Ishikawa (cell line): ENCODE measurements around the gene SKAP1.
A peak's percentile ranks its signal among the peaks of the same experiment; 100 is the strongest.

Experiments used
- CEBPB ChIP-seq: IDR thresholded peaks from 2 replicates; pipeline ENCODE4 v1.6.1; 2012
- CREB1 ChIP-seq: IDR thresholded peaks from 2 replicates; pipeline ENCODE4 v1.6.1; 2012; ENCODE audit warnings: low read depth
- EGR1 ChIP-seq: IDR thresholded peaks from 2 replicates; pipeline ENCODE4 v1.6.1; 2012
- EP300 ChIP-seq: IDR thresholded peaks from 2 replicates; pipeline ENCODE4 v1.6.1; 2012; ENCODE audit warnings: borderline replicate concordance
- FOXM1 ChIP-seq: IDR thresholded peaks from 2 replicates; pipeline ENCODE4 v1.6.1; 2012; ENCODE audit warnings: low read depth, borderline replicate concordance
- MAX ChIP-seq: IDR thresholded peaks from 2 replicates; pipeline ENCODE4 v1.6.1; 2012
- NFIC ChIP-seq: IDR thresholded peaks from 2 replicates; pipeline ENCODE4 v1.6.1; 2012
- RAD21 ChIP-seq: IDR thresholded peaks from 2 replicates; pipeline ENCODE4 v1.6.1; 2012; ENCODE audit warnings: low read depth
- REST ChIP-seq: IDR thresholded peaks from 2 replicates; pipeline ENCODE4 v1.6.1; 2012; ENCODE audit warnings: low read depth, mild to moderate bottlenecking
- TAF1 ChIP-seq: IDR thresholded peaks from 2 replicates; pipeline ENCODE4 v1.6.1; 2012; ENCODE audit warnings: low read depth, mild to moderate bottlenecking
- TCF12 ChIP-seq: IDR thresholded peaks from 2 replicates; pipeline ENCODE4 v1.6.1; 2012; ENCODE audit warnings: low read depth
- TEAD4 ChIP-seq: IDR thresholded peaks from 2 replicates; pipeline ENCODE4 v1.6.1; 2012
- YY1 ChIP-seq: IDR thresholded peaks from 2 replicates; pipeline ENCODE4 v1.6.1; 2012; ENCODE audit warnings: low read depth
- ZBTB7A ChIP-seq: IDR thresholded peaks from 2 replicates; pipeline ENCODE4 v1.6.1; 2012; ENCODE audit warnings: low read depth
- TF ChIP-seq, protein P1 (sequence below): IDR thresholded peaks from 2 replicates; pipeline ENCODE4 v1.6.1; 2012

The SKAP1 gene

DNA sequence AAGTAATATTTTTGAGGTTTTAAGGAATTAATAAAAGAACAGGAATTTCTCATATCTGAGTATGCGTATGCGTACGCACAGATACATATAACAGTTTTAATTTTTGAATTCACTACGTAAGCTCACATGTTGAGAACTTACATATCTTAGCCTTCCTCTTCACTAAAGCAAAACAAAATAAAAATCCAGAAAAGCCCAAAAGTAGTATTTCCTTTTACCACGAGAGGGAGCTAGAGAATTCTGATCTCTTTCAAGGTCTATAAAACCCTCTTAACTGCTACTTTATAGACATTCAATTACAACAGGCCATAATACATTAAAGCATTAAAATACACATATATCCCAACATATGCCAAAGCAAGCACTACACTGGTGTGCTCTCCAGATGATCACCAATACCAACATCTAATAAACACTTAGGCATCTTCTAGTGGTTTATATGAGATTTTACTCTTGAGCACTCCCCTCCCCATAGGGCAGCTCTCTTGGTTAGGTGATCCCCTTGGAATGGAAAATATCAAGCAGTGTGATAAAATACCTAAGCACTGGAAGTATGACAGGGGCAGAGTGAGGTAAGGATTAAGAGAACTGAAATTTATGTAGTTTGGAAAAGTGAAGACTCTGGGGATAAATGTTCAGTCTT is 94.0 kb downstream of the SKAP1 start:
- peak; percentile 61 for TF ChIP-seq RAD21
- no peak for TF ChIP-seq TEAD4
- no peak for TF ChIP-seq CEBPB
- TF ChIP-seq EP300, result no peak
- no peak for TF ChIP-seq NFIC
- no peak for TF ChIP-seq ZBTB7A

DNA sequence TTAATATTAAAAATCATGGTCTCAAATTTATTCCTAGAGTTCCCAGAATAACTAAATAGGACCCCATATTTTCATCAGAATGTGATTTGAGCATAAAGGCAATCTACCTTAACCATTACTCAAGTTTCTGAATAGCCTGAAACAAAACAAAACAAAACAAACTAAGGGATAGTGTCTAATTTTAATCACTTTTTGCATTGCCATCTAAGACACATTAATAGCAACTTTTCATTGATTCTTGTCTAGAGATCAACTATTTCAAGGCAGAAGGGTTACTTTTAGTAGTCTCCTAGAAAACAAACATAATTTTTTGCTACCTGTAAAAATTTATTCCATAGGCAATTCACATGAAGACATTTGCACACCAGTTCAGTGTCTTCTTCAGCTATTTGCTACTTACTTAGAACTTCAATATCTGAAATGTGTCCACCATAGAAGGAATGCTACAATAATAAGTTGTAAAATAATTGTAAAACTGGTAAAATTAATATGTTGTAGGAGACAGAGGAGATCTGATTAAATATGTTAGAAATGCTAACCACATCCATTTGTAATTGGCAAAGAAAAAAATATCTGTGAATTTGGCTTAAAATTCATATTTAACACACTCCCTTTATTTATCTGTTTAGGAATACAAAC is 94.7 kb downstream of the SKAP1 start:
- TF ChIP-seq EP300 (no peak), REST (no peak)

- TF ChIP-seq NFIC (no peak), CEBPB (no peak), MAX (no peak), EP300 (no peak)
- TF ChIP-seq, protein P1, sequence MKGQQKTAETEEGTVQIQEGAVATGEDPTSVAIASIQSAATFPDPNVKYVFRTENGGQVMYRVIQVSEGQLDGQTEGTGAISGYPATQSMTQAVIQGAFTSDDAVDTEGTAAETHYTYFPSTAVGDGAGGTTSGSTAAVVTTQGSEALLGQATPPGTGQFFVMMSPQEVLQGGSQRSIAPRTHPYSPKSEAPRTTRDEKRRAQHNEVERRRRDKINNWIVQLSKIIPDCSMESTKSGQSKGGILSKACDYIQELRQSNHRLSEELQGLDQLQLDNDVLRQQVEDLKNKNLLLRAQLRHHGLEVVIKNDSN, result no peak
Observed at GRCh38 chr17:48333034-48333530, 96.9 kb downstream of the SKAP1 start.

GRCh38 chr17:48330887-48331286 is 99.1 kb downstream of the SKAP1 start:
- TF ChIP-seq YY1 (no peak), TAF1 (no peak), CEBPB (no peak), TEAD4 (no peak), FOXM1 (no peak), NFIC (no peak), ZBTB7A (no peak), RAD21 (no peak), REST (no peak), CREB1 (no peak), EP300 (no peak), EGR1 (no peak)
- TF ChIP-seq, protein P1, result no peak

DNA sequence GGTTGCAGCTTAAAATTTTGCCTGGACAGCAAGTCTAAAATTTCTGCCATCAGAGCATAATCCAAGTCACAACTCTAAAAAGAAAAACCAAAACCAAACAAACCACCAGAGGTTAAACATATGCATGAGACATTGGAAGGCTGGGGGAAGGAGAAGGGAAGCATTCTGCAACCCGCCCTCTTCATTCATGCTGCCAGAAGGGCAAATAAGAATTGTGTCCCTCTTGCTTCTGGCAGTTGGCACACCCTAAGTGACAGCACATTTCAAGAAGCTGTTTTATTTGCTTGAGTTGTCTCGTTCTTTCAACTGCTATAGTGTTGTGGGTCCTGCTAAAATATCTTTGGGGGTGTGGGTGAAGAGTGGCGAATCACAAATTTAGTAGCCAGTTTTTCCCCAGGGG is 99.6 kb downstream of the SKAP1 start:
- TF ChIP-seq RAD21 (no peak), MAX (no peak), ZBTB7A (no peak), TCF12 (no peak)

DNA sequence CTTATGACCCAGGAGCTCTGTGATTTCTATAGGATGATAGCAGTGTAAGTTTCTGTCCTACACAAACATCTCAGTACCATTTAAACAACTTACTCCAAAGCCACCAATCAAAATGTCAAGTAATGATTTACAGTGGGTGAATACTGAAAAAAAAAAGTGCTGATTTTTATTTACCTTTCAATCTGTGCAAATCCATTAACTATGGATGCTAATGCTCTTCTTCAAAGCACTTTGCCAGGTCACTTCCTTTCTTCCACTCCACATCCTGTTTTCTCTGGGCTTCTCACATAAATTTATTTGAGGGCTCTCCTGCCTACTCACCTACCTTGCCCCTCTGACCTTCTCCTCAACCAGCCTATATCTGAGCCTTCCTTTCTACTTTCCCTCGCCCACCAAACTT is 101.6 kb downstream of the SKAP1 start:
- TF ChIP-seq EP300 (no peak), TAF1 (no peak), FOXM1 (no peak), CEBPB (no peak), TCF12 (no peak), MAX (no peak), TEAD4 (no peak), REST (no peak), ZBTB7A (no peak), EGR1 (no peak), NFIC (no peak), RAD21 (no peak), YY1 (no peak), CREB1 (no peak)
- TF ChIP-seq, protein P1, result no peak
